Urothelium cell line (cell line): ENCODE measurements around the gene MTREX.

Source experiments
- DNase-seq: peaks from one replicate; pipeline ENCODE4 v3.0.0; 2011; ENCODE audit warnings: low spot score, mixed read lengths
- FAIRE-seq: peaks from 2 replicates; lab custom pipeline; 2011; peaks lifted over from hg19 to GRCh38; lab: Jason Lieb, UNC

The MTREX gene

DNA sequence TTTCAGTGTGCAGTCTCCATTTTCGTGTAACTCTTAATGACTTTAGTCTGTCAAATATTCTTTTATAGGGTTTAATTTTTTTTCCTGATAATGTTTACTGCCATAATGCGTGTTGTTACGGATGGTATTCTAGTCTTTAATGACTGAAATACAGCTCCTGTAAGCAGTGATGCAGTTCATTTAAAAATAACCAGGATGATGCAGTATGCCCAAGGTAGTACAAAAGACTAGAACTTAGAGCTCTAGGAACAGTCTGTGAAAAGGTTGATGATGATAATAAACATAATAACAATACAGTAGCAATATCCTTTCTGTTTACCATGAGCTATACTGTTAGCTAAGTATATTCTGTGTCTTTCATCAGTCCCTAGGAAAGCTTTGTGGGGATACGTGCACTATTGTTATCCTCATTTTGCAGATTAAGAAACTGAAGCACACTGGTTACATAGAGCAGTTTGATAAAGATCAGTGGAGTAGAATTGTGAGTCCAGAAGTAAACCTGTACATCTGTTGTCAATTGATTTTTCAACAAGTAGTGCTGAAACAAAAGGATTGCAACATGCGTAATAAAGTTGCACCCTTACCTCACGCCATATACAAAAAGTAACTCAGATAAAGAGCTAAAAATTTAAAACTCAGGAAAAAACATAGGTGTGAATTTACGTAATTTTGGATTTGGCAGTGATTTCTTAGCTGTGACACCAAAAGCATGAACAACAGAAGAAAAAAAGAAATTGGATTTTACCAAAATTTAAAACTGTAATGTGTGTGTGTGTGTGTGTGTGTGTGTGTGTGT is 64.5 kb downstream of the MTREX start:
- no peak for FAIRE-seq
- DNase-seq = no peak

DNA sequence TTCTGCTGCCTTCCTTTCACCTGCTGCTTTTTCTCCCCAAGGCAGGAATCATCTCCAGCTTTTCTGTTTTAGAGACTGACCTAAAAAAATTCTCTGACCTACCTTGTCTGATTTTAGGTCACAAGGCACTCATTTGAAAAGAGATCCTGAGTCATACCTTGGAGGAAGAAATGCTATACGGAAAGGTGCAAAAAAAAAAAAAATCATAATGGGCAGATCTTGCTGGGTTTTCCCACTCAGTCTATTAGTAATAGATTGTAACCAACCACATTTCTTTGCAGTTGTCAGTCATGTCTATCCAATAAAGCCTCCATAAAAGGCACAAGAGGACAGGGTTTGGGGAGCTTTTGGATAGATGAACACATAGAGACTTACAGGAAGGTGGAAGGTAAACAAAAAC is 70.0 kb downstream of the MTREX start:
- DNase-seq = no peak
- no peak for FAIRE-seq

DNA sequence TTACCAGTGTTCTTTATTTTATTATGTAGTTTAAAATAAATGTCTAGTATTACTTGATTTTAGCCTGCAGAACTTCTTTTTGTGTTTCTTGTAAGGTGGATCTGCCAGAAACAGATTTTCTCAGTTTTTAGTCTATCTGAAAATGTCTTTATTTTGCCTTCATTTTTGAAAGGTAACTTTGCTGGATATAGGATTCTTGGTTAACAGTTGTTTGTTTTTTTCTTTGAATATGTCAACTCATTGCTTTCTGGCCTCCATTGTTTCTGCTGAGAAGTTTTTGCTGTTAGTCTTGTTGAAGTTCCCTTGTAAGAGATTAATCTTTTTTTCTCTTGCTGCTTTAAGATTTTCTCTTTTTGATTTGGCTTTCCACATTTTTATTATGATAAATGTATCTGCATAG is 75.5 kb downstream of the MTREX start:
- DNase-seq (no peak), FAIRE-seq (no peak)

DNA sequence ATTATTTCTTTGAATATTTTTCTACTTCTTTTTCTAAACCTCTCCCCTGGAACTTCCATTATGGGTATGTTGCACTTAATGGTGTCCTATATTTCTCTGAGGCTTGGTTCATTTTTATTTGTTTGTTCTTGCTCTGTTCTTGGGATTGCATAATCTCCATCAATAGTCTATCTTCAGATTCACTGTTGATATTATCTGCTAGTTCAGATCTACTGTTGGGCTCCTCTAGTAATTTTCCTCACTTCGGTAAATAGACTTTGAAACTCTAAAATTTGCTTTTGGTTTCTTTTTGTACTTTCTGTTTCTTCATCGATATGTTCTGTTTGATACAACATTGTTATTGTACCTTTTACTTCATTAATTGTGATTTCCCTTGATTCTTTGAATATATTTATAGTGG is 76.3 kb downstream of the MTREX start:
- FAIRE-seq = no peak
- DNase-seq = no peak

DNA sequence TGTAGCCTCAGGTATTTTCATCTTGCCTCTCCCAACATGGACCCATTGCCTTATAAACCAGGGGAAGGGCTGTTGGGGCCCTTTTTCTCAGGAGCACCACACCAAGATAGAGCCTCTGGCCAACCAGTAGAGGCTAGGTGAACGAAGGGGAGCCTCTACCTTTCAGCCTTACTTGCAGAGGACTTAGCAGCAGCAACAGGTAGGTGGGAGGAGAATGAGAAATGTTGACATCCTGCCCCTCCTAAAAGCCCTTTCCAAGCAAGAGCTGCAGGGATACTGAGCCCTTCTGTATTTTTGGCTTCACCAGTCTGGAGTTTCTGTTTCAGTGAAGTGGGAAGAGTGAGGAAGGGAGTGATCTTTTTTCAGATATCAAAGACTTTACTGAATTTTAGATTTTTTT is 77.4 kb downstream of the MTREX start:
- DNase-seq (no peak), FAIRE-seq (no peak)

DNA sequence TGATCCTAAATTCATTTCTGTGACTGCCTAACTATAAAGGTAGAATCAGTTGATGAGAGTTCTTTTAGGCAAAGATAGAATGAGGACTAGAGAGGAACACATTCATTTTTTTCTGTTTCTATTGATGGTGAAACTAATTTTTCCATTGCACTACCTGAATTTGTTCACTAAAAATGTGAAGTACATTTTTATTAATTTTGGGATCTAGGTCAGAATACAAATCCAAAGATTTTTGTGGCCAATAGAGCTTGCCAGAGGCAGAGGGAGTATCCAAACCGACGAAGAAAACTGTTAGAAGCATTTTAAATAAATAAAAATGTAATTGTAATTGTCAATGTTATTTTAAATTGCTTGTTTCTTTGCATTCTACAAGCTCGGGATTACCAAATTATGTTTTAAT is 78.1 kb downstream of the MTREX start:
- FAIRE-seq = no peak

DNA sequence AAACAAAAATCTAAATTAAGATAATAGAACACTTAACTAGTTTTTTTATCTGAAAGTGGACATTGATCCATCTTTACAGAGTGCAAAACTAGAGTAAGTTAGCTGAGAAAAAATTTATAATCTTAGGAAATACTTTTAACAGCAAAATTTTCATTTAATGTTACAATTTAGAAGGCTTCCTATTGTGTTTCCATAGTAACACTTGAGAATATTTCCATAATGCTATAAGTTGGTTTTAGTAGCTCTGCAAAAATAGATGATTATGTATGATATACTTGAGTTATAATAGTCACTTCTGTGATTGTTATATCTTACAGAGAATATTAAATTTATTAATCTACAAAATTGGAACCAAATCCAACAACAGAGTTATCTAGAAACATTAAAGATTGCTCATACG is 78.6 kb downstream of the MTREX start:
- no peak for FAIRE-seq
- no peak for DNase-seq

More for the DNA sequence above, 78.1 kb downstream of the MTREX start:
- no peak for DNase-seq

DNA sequence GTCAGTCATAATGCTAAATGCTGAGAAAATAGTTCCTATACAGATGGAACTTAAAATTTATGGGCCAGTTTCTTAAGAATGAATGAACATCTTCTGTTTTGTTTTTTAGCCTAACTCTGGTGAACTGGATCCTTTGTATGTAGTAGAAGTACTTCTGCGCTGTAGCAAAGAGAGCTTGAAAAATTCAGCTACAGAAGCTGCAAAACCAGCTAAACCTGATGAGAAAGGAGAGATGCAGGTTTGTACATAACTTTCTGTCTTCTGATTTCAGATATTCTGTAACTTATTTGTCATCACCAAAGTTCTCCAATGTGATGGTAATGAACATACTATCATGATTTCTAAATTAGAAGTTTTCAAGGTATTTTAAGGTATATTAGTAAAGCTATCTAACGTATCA is 80.1 kb downstream of the MTREX start:
- FAIRE-seq = no peak
- DNase-seq = no peak

DNA sequence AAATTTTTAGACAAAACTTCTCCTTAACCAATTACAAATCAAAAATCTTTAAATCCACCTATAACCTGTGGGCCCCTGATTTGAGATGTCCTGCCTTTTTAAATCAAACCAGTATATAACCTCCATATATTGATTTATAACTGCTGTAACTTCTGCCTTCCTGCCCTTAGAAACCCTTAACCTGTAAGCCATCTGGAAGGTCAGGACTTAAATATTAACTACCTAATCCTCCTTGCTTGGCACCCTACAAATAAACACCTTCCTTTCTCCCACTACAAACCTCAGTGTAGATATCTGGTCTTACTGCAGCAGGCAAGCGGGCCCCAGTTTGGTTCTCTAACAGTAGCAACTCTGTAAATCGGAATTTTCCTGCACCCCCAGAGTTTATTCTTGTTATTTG is 83.9 kb downstream of the MTREX start:
- FAIRE-seq (no peak), DNase-seq (no peak)

DNA sequence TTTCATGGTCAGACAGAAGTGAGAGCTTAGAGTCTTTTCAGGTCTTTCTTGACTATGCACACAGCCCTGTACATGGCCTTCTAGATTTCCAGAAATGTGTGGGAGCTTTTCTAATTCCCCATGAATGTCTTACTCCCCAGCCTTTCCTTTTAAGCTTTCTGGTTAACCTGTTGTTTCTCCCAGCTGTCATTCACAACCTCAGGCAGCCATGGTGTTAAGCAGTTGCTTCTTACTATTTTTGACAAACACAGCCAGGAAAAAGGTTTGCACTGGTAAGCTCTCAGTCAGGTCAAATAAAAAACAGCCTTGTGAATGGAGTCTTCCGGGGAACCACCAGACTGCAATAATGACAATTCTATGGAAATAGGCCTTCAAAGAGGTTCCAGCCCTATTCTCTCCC is 84.9 kb downstream of the MTREX start:
- DNase-seq (no peak), FAIRE-seq (no peak)

DNA sequence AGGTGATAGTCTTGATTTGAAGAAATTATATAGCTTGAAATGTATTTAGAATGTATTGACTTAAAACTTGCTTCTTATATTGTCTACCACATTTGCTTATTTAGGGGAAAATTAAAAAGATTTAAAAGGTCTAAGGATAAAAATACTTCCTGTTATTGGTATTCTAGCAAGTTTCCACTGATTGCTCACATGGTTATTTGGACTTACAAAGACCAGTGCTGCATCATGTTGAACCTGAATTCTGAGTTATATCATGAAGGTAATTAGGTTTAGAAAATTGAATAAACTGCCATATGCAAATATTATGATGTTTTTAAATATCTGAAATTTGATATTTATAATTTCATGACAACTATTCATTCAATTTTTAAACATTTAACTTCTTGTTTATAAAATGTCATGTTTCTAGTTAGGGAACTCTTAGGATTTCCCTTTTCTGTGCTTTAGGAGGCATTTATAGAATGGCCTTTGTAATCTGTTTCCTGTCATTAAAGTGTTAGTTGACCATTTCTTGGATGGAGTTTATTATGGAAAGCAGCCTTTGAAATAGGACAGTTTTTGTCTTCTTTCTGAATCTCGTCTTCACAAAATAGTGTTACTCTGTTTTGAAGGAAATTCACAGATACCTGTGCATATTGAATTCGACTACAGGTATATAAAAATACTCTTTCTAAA is 85.8 kb downstream of the MTREX start:
- DNase-seq (no peak), FAIRE-seq (no peak)

DNA sequence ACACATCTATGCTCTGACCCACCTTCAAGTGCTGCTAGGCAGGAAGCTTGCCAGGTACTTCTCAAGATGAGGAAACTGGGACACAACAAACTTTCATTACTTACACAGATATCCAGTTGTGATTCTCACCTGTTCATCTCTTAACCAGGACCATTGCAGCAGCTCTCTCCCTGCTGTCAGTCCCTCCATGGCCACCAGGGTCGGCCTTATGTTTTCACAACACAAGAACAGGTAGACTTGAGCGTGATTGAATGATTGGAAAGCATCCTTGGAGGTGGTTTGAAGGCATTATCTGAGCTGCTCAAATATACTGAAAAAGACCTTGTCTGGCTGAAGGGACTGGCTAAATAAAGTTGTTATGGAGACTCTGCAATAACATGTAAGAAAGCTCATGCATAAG is 94.4 kb downstream of the MTREX start:
- FAIRE-seq (no peak), DNase-seq (no peak)

DNA sequence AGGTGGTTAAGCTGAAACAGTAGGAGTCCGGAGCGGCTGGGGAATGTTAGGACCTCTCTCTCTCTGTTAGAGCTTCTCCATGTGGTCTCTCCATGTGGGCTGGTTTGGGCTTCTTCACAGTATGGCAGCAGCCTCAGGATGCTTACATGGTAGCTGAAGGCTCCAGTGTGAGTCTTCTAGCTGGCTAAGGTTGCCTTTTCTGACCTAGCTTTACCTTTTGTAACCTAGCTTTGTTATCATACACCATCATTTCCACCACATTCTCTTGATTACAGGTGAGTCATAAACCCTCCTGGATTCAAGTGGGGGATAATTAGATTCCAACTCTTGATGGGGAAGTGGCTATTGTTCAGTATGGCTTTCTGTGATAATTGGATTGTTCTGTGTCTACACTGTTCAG is 98.5 kb downstream of the MTREX start:
- FAIRE-seq (no peak), DNase-seq (no peak)

DNA sequence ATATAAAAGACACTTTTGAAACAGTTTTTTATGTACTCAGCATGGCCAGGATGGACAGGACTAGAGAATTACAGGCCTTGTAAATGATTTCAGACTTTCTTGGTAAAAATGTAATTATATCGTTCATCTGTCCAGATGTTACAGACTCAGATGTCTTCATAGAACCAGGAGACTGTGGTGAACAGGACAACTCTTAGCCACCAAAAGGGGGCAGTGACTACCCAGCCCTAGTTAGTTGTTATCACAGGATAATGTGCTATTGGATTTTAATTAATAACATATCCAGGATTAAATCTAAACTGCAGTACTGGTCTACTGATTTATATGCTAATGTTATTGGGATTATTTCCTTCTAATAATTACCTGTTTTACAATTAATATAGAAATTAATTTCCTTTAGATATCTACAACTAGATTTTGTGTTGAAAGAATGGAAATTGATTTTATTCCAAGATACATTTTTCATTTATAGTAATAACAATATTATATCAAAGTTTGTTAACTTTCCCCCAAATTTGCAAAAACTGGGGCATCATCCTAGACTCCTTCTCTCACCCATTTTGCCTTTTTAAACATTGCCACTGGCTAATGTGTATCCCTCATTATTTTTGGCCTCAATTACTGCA is 99.4 kb downstream of the MTREX start:
- no peak for FAIRE-seq
- DNase-seq = peak; percentile 16

DNA sequence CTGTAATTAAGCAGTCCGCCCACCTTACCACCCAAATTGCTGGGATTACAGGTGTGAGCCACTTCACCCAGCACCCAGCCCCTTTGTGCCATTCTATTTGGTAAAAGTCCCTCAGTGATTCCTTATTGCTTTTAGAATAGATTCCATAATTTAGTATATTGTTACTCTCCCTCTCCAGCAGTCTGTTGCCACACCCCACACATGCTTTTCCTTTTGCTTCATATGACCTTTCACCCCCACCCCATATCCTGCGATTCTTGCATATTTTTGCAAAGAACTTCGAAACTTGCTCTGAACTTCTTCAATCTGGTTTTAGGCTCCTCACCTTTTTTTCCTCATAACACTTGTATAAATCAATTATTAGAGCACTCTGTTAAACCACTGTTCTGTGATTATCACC is 100.2 kb downstream of the MTREX start:
- DNase-seq (no peak), FAIRE-seq (no peak)

DNA sequence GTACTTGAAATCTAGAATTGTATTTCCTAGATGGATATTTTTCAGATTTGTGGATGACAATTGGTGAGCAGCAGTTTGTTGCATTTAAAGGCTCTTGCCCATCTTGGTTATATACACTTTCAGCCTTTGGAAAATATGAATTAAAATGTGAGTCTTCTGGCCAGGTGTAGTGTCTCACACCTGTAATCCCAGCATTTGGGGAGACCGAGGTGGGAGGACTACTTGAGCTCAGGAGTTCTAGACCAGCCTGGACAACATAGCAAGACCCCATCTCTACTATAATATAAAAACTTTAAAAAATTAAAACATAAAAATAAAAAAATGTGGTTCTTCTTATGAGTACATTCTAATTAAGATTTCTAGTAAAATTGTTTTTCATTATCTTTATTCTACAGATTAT is 102.0 kb downstream of the MTREX start:
- DNase-seq (no peak), FAIRE-seq (no peak)

DNA sequence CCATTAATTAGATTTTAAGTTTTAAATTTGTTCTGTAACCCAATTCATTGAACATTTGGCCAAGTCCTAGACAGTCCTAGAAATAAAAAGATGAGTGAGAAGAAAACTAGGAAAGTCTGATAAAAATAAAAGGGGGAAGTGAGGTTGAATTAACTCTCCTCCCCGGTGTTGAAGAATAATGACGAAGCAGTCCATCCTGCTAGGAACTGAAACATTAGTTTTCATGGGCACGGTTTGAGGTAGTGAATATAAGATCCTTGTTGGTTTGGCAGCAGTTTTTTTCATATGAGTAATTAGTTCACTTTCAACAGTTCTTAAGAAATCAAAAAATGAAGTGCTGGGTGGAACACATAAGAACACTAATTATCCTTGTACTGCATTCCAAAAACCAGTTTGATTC is 103.1 kb downstream of the MTREX start:
- no peak for DNase-seq
- no peak for FAIRE-seq

DNA sequence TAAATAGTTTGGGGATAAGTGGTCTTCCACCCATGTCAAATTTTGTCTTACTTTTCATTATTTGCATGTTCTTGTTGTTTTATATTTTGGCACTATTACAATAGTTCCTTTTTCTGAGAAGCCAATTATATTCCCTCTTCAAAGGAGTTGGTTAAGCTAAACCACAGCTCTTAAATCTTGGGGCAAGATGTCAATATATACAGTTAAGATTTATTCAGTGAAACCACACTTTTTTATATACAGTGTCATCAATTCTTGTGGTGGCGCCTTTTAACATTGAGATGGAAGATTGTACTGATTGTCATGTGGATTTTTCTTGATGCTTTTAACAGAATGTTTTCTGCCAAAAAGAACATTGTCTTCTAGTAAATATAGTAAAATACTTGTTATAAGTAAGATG is 104.1 kb downstream of the MTREX start:
- FAIRE-seq (no peak), DNase-seq (no peak)

DNA sequence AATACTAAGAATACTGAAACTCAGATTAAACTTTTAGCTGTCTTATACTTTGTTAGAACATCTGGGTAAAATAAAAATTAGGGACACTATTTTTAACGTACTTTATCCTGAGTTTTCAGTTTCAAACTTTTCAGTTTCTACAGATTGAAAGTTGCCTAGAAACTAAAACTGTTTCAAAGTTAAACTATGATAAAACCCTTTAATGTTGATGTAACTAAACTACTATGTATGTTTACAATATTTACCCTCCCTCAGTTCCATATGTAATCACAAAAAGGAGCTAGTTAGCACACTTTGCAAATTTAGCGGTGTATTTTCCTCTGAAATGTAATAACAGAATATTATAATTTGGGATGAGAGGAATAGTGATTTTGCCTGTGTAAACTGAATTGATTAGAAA is 105.9 kb downstream of the MTREX start:
- FAIRE-seq (no peak), DNase-seq (no peak)

DNA sequence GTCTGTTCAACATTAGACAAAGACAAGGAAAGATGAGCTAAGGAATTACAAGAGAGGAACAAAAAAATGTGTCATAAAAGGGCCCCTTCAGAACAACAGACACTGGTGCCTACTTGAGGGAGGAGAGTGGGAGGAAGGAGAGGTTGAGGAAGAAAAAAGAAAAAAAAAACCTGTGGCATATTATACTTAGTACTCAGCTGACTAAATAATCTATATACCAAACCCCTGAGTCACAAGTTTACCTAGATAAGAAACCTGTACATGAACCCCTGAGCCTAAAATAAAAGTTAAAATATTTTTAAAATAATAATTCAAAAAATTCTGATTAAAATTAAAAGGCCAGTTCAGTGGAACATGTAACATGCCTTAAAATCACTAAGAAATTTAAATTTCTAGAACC is 107.3 kb downstream of the MTREX start:
- no peak for FAIRE-seq
- no peak for DNase-seq

DNA sequence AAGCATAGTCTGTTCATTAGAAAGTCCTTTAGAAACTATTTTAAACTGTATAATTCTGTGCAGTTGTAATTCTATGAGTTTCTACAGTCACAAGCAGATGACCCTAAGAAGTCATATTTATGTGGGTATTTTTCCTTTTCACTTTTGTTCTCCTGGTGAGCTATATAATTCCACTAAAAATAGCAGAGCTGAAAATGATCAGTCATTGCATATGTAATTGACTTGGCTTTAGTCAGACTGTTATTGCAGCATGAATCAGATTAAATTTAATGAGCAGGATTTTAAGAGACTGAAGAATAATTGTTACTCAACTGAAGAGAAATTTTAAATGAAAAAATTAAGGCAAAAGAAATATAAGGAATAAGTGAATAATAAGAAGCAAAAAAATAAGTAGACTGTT is 108.5 kb downstream of the MTREX start:
- DNase-seq = no peak
- FAIRE-seq = no peak
